OCI-LY1 (cell line): ENCODE results near the gene MAPK8IP3.

ENCODE experiments used
- EZH2 ChIP-seq: fragments of 200-600 bp; sonication (generic), shearing (Covaris generic); IDR thresholded peaks from 2 replicates; pipeline ENCODE4 v1.8.0; 2017; ENCODE audit warnings: borderline replicate concordance, mixed run types, mild to moderate bottlenecking, antibody characterized with exemption, low read length, moderate library complexity, mixed read lengths
- TF ChIP-seq, protein P1 (sequence below): fragments of 200-600 bp; sonication (generic), shearing (Covaris generic); IDR thresholded peaks from 2 replicates; pipeline ENCODE4 v1.5.1; 2017; ENCODE audit warnings: mild to moderate bottlenecking, antibody characterized with exemption, low read length, moderate library complexity, mixed read lengths

DNA sequence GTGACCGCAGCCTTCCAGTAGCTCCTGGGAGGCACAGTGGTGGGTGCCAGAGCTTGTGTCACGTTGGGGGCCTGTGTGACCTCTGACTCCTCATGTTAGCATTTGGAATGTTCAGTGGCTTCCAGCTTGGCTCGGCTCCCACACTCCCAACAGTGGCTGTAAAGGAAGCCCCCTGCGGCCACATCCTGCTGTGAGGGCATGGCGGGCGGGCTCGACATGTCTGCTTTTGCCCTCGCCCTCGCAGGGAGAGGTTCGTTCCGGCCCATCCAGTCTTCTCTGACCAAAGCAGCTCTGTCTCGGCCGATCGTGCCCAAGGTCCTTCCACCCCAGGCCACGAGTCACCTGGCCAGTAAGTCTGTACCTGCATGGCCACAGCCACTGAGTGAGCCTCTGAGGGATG lies 40.2 kb upstream of the MAPK8IP3 start:
- TF ChIP-seq, protein P1, sequence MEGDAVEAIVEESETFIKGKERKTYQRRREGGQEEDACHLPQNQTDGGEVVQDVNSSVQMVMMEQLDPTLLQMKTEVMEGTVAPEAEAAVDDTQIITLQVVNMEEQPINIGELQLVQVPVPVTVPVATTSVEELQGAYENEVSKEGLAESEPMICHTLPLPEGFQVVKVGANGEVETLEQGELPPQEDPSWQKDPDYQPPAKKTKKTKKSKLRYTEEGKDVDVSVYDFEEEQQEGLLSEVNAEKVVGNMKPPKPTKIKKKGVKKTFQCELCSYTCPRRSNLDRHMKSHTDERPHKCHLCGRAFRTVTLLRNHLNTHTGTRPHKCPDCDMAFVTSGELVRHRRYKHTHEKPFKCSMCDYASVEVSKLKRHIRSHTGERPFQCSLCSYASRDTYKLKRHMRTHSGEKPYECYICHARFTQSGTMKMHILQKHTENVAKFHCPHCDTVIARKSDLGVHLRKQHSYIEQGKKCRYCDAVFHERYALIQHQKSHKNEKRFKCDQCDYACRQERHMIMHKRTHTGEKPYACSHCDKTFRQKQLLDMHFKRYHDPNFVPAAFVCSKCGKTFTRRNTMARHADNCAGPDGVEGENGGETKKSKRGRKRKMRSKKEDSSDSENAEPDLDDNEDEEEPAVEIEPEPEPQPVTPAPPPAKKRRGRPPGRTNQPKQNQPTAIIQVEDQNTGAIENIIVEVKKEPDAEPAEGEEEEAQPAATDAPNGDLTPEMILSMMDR: no peak
- no peak for TF ChIP-seq EZH2
